ENCODE results near the gene BET1L.
"Not testable (repeated sequence)": the region's sequence is repeated elsewhere in the genome, so short reads cannot be mapped to it uniquely, and the experiment has no call there.

BET1L gene, protein sequence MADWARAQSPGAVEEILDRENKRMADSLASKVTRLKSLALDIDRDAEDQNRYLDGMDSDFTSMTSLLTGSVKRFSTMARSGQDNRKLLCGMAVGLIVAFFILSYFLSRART

DNA sequence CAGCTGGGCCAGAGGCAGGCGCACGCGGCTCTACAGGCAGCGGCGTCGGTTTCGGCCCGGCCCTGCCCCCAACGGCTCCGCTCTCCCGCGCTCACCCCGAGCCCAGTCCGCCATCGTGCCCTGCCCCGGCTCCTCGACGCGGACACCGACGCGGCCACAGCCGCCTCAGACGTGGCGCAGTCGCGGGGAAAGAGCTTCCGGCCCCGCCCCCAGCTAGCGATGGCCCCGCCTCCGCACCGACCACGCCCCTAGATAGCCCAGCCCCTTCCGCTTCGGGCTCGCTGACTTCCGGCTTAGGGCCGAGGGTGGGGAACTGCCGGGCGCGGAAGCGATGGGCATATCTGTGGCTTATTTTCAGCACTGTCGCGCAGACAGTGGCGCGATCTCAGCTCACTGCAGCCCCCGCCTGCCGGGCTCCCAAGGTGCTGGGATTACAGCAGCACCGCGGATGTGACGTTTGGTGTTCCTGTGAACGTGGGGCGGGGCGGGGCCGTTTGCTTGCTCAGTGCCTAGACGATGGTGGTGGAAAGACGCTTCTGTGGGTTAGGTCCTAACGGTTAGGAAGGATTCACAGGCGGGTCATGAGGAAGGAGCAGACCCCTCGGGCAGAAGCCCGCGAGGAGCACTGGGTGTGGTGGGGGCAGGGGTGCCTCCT, at the start of gene BET1L, which contains the start of gene RIC8A:
Gene BET1L, minus strand, starts transcription at position 192 of the 655 bp plus-strand sequence. Its CDS starts 78 bp downstream, at position 114.
Gene RIC8A, plus strand, starts transcription at position 501 of the 655 bp plus-strand sequence. CDS start 1,147 bp downstream, outside the sequence.
- peak; percentile 81 for DNase-seq

GRCh38 chr11:255816-256215, 48.6 kb upstream of the BET1L start:
- no peak for DNase-seq

DNA sequence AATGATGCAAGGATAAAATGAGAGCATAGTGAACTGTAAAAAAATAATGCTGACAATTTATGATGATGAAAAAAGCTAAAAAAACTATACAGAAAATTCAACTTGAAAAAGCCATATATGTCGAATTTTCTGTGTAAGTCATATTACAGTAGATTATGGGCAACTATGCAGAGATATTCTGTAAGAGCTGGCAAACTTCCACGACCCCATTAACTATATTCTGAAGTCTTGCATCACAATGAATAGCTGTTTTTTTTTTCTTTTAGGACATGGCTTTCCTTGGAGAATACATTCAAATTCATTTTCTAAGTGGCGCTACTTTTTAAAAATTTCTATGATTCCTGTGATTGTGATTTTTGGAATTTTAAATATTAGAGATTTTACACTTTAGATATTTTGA, 48.0 kb upstream of the BET1L start:
- DNase-seq: no peak

GRCh38 chr11:253886-254270, 46.7 kb upstream of the BET1L start:
- DNase-seq: no peak

GRCh38 chr11:253160-253885, 46.1 kb upstream of the BET1L start:
- DNase-seq: no peak

- no peak for DNase-seq
Measured at GRCh38 chr11:252666-253065, 45.5 kb upstream of the BET1L start.

- DNase-seq: no peak
Measured at GRCh38 chr11:251550-251949, 44.4 kb upstream of the BET1L start.

GRCh38 chr11:250740-251299, 43.6 kb upstream of the BET1L start:
- no peak for DNase-seq

GRCh38 chr11:250274-250673, 43.1 kb upstream of the BET1L start:
- no peak for DNase-seq

GRCh38 chr11:249062-249461, 41.9 kb upstream of the BET1L start:
- DNase-seq: no peak

- no peak for DNase-seq
Measured at GRCh38 chr11:244376-244775, 37.2 kb upstream of the BET1L start.

DNA sequence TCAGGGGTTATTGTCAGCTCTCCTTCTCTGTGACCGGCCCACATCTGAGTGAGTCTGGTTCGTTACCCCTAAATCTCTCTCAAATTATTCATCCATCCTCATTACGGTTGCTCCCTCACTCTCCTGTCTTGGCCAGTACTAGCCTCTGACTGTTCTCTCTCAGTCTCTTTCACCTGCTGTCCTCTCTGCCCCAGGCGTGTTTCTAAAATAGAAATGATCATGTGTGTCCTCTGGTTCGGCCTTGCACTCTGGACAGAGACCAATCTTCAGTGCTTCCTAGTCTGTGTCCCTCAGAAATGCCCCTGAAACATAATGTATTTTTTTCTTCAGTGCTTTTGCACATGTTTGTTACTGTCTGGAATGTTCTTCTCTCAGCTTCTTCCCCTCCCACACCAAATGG, 34.4 kb upstream of the BET1L start:
- DNase-seq: no peak

- no peak for DNase-seq
Measured at GRCh38 chr11:240315-240714, 33.1 kb upstream of the BET1L start.

GRCh38 chr11:238346-238745, 31.1 kb upstream of the BET1L start:
- not testable (repeated sequence) for DNase-seq

DNA sequence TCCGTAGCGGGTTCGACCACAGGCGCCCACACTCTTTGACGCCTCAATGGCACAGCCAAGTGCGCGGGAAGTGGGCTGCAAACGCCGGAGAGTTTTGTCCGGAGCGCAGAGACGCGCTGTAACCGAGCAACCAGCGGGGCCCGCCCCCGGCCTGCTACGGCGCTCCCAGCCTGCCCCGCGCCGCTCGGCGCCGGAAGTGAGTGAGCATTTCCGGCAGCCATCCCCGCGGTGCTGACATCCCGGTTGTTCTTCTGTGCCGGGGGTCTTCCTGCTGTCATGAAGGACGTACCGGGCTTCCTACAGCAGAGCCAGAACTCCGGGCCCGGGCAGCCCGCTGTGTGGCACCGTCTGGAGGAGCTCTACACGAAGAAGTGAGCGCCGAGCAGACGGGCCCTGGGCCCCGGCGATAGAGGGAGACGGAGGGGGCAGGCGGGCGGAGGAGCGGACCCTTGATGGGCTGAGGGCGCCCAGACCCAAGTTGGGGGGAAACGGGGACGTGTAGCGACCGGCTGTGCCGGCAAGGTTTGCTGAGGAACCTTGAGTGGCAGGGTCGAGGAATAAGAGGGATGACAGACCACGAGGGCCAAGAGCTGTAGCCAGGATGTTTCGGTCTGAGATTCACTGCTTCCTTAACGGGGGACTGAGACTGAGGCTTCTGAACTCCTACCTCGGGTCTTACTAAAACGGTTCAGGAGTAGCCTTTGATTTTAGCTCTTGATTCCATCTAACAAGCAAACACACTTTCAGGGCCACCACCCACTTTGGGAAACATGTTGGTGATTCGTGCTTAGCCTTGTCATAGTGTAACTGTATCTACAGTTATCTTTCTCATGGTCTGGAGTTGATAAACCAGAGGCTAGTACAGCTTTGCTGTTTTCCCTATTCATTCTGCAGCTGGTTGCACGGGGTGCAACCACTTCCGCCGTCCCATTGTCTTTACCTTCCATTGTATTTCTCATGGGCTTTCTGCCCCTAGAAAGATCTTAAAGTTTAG, 29.9 kb upstream of the BET1L start, which contains the start of gene PSMD13:
Gene PSMD13, plus strand, starts transcription at position 203 of the 994 bp plus-strand sequence. Its CDS starts 74 bp downstream, at position 277.
- DNase-seq: peak; percentile 56

DNA sequence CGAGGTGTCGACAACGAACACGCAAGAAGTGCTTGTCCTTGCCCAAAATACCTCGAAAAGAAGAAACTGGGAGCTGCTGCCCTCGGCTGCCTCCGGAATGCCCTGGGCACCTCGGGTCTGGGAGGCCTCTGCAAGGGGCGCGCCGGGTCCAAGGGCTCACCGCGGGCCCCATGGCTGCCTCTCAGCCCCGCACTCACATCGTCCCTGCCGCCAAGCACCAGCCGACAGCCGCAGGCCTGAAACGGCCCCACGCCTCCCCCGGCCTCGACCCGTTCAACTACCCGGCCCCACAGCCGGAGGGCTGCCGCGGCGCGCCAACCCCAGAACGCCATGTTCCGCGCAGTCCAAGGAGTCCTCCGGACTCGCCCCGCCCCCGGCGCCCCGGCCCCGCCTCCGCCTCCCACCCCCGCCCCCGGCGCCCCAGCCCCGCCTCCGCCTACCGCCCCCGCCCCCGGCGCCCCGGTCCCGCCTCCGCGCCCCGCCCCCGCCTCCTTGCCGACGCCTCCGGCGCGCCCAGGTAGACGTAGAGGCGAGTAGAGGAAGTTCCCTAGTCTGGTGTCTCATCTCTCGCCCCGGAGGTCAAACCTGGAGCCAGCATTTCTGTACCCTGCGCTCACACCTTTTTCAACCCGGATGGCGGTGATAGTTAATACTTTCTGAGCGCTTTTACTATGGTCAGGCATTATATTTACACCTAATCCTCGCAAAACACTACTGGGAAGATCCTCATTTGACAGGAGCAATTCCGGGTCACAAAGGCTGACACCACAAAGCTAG, 29.0 kb upstream of the BET1L start, which contains the start of gene SIRT3:
Gene SIRT3, minus strand, starts transcription at position 346 of the 777 bp plus-strand sequence. Its CDS starts 14 bp downstream, at position 332.
- DNase-seq: peak; percentile 60

- no peak for DNase-seq
Measured at GRCh38 chr11:235609-235996, 28.4 kb upstream of the BET1L start.

GRCh38 chr11:235180-235579, 28.0 kb upstream of the BET1L start:
- no peak for DNase-seq

DNA sequence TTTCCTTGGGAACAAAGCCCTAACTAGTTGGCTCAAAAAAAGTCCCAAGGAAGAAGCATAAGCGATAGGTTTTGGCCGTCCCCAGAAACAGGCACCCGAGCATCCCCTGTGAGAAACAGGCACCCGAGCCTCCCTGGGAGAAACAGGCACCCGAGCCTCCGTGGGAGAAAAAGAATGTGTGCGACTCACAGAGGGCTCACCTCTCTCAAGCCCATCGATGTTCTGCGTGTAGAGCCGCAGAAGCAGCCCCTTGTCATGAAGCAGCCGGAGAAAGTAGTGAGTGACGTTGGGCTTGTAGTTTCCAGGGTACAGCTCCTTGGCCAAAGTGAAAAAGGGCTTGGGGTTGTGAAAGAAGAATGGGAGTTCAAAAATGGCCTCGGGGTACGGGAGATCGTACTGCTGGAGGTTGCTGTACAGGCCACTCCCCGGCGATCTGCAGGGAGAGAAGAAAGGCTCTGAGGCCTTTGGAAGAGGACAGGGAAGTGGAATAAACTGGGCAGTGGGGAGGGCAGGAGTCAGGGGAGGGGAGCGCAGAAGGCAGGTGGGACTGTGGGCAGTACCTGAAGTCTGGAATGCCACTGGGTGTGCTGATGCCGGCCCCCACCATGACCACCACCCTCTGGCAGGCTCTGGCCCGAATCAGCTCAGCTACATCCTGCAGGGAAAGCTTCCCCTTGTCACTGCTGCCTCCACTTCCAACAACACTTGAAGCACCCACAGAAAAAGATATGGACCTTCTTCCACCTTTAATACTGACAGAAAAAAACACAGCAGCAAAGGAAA, 25.8 kb upstream of the BET1L start:
- DNase-seq: no peak

GRCh38 chr11:230431-230830, 23.2 kb upstream of the BET1L start:
- no peak for DNase-seq

All from NCI-H2171 (cell line).